GM18867 (cell line): ENCODE results near the gene CDH6.

ENCODE experiments used
- ATAC-seq: cut with Tn5 transposase; IDR thresholded peaks from one replicate; pipeline ENCODE4 v1.9.1; 2021; ENCODE audit warnings: mild to moderate bottlenecking, moderate library complexity; ENCODE audit not compliant: unreplicated experiment

CDH6 gene

GRCh38 chr5:31196309-31196708 is 2.8 kb downstream of the CDH6 start:
- no peak for ATAC-seq

GRCh38 chr5:31197183-31197582 is 3.7 kb downstream of the CDH6 start:
- no peak for ATAC-seq

- ATAC-seq: no peak
These were observed 11.5 kb downstream of the CDH6 start for GRCh38 chr5:31204958-31205357.

- ATAC-seq: no peak
These were observed 14.6 kb downstream of the CDH6 start for GRCh38 chr5:31208043-31208442.

- ATAC-seq: no peak
These were observed 15.8 kb downstream of the CDH6 start for GRCh38 chr5:31209334-31209733.

GRCh38 chr5:31211098-31211497 is 17.6 kb downstream of the CDH6 start:
- ATAC-seq: no peak

- ATAC-seq: no peak
These were observed 19.8 kb downstream of the CDH6 start for GRCh38 chr5:31213257-31213656.

- no peak for ATAC-seq
These were observed 20.2 kb downstream of the CDH6 start for GRCh38 chr5:31213705-31214121.

GRCh38 chr5:31214229-31214628 is 20.7 kb downstream of the CDH6 start:
- no peak for ATAC-seq

GRCh38 chr5:31215236-31215635 is 21.8 kb downstream of the CDH6 start:
- no peak for ATAC-seq

- no peak for ATAC-seq
These were observed 24.0 kb downstream of the CDH6 start for GRCh38 chr5:31217446-31217845.

- ATAC-seq: no peak
These were observed 25.5 kb downstream of the CDH6 start for GRCh38 chr5:31218978-31219377.

- ATAC-seq: no peak
These were observed 27.5 kb downstream of the CDH6 start for GRCh38 chr5:31221001-31221400.

GRCh38 chr5:31225118-31225517 is 31.6 kb downstream of the CDH6 start:
- no peak for ATAC-seq

GRCh38 chr5:31225613-31226012 is 32.1 kb downstream of the CDH6 start:
- no peak for ATAC-seq

GRCh38 chr5:31226651-31227050 is 33.2 kb downstream of the CDH6 start:
- no peak for ATAC-seq

- ATAC-seq: no peak
These were observed 35.8 kb downstream of the CDH6 start for GRCh38 chr5:31229266-31229665.

- ATAC-seq: no peak
These were observed 37.8 kb downstream of the CDH6 start for GRCh38 chr5:31231177-31231838.

- ATAC-seq: peak; percentile 90
These were observed 38.9 kb downstream of the CDH6 start for GRCh38 chr5:31232273-31232888.

GRCh38 chr5:31235381-31235780 is 41.9 kb downstream of the CDH6 start:
- ATAC-seq: no peak

GRCh38 chr5:31236339-31236738 is 42.9 kb downstream of the CDH6 start:
- ATAC-seq: no peak

GRCh38 chr5:31237174-31237573 is 43.7 kb downstream of the CDH6 start:
- ATAC-seq: no peak

GRCh38 chr5:31238497-31238896 is 45.0 kb downstream of the CDH6 start:
- ATAC-seq: no peak
